Mammary epithelial cell (primary cell): ENCODE data around the gene DUSP8.

Experiments
- EZH2 ChIP-seq: IDR thresholded peaks from 2 replicates; pipeline ENCODE4 v1.6.1; 2012; ENCODE audit warnings: low read length, inconsistent platforms, borderline replicate concordance
- TF ChIP-seq, protein P1 (sequence below), 2 donors: IDR thresholded peaks in 1 of 2; conservative IDR thresholded peaks in 1 of 2; 2 replicates each; pipeline ENCODE4 v1.5.1; 2011 to 2012; ENCODE audit warnings: inconsistent platforms in 2 of 2, low read length in 2 of 2, mild to moderate bottlenecking in 2 of 2, control low read depth in 1 of 2, low read depth in 1 of 2; ENCODE audit not compliant: insufficient read depth in 1 of 2; ENCODE audit errors: extremely low read depth in 1 of 2

DNA sequence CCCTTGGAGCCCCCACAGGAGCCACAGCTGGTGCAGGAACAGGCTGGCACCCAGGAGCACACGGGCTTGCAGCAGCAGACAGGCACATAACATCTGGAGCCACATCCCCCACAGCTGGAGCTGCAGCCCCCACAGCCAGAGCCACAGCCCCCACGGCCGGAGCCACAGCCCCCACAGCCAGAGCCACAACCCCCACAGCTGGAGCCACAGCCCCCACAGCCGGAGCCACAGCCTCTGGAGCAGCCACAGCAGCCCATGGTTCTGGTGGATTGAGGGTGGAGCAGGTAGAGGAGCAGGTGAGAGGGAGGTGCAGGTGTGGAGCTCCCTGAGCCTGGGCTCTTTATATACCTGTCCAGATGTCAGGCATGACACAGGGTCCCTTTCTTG lies 25.9 kb upstream of the DUSP8 start, which contains the start of gene KRTAP5-2:
- TF ChIP-seq, protein P1, sequence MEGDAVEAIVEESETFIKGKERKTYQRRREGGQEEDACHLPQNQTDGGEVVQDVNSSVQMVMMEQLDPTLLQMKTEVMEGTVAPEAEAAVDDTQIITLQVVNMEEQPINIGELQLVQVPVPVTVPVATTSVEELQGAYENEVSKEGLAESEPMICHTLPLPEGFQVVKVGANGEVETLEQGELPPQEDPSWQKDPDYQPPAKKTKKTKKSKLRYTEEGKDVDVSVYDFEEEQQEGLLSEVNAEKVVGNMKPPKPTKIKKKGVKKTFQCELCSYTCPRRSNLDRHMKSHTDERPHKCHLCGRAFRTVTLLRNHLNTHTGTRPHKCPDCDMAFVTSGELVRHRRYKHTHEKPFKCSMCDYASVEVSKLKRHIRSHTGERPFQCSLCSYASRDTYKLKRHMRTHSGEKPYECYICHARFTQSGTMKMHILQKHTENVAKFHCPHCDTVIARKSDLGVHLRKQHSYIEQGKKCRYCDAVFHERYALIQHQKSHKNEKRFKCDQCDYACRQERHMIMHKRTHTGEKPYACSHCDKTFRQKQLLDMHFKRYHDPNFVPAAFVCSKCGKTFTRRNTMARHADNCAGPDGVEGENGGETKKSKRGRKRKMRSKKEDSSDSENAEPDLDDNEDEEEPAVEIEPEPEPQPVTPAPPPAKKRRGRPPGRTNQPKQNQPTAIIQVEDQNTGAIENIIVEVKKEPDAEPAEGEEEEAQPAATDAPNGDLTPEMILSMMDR (conservative IDR thresholded peaks at IDR 0.05 in 1 of 2, IDR thresholded peaks at IDR 0.05 in 1 of 2; ENCODE audit: extremely low read depth in 1 of 2, insufficient read depth in 1 of 2, low read depth in 1 of 2, low read length in 2 of 2), result no peak
- no peak for TF ChIP-seq EZH2
